Heart right ventricle (tissue), 16 donors: ENCODE results near the gene ABTB1. TPM values are rescaled to one million over a fixed set of nuclear protein-coding genes. Genes with fewer than 3 reads are reported as not detected.

Source experiments
- ATAC-seq, 8 donors: fragments of 200-7000 bp; cut with Tn5 transposase; one replicate each; pipeline ENCODE4 v1.9.1; 2020; ENCODE audit warnings: mild to moderate bottlenecking in 8 of 8, moderate library complexity in 8 of 8, moderate number of reproducible peaks in 1 of 8
- DNase-seq, 2 donors: peaks; one replicate each; pipeline ENCODE4 v3.0.0-alpha.2; 2020
- H3K27ac ChIP-seq, 10 donors: fragments of 200-600 bp; sonication (generic) in 2 of 10; one replicate each; pipeline versions ENCODE4 v1.5.0 to v1.8.0; 2020 to 2022; ENCODE audit warnings: mild to moderate bottlenecking in 3 of 10
- H3K27me3 ChIP-seq, 7 donors: fragments of 200-600 bp; one replicate each; pipeline ENCODE4 v1.8.0; 2021 to 2022; ENCODE audit warnings: mild to moderate bottlenecking in 2 of 7
- H3K36me3 ChIP-seq, 9 donors: fragments of 200-600 bp; sonication (generic) in 1 of 9; one replicate each; pipeline versions ENCODE4 v1.5.0 to v1.8.0; 2020 to 2022; ENCODE audit warnings: mild to moderate bottlenecking in 2 of 9
- H3K4me1 ChIP-seq, 9 donors: fragments of 200-600 bp; sonication (generic) in 1 of 9; one replicate each; pipeline versions ENCODE4 v1.5.0 to v1.8.0; 2020 to 2022; ENCODE audit warnings: mild to moderate bottlenecking in 4 of 9
- H3K4me3 ChIP-seq, 10 donors: fragments of 200-600 bp; sonication (generic) in 2 of 10; one replicate each; pipeline versions ENCODE4 v1.5.0 to v1.8.0; 2020 to 2022; ENCODE audit warnings: mild to moderate bottlenecking in 7 of 10, moderate library complexity in 2 of 10
- H3K9me3 ChIP-seq, 11 donors: fragments of 200-600 bp in 10 of 11; sonication (generic) in 2 of 11; one replicate each; pipeline versions ENCODE4 v1.5.0 to v1.8.0; 2013 to 2022; ENCODE audit warnings: mild to moderate bottlenecking in 2 of 11, control low read depth in 1 of 11, moderate library complexity in 1 of 11
- CTCF ChIP-seq, 9 donors: fragments of 200-600 bp; sonication (generic) in 2 of 9; IDR thresholded peaks; one replicate each; pipeline versions ENCODE4 v1.5.0 to v1.8.0; 2021 to 2022; ENCODE audit warnings: antibody characterized with exemption in 9 of 9, mild to moderate bottlenecking in 5 of 9, moderate library complexity in 1 of 9
- WGBS, 2 donors: extraction: QIAGEN DNeasy Blood & Tissue Kit; methylation state at CpG; one replicate each; pipeline ENCODE4 v1.1.7; 2013; ENCODE audit warnings: inconsistent platforms in 1 of 2; 5-methylcytosine and 5-hydroxymethylcytosine counted together
- intact Hi-C, 10 donors: fragments of 100-400 bp; cut with DNase I; formaldehyde crosslinking; loops; one replicate each; pipeline versions ENCODE4 v1.11.1 to v1.14.2; 2022
- polyA plus RNA-seq, 2 donors: library from polyadenylated mRNA; stranded (reverse); fragments of 200-250 nt; gene quantifications; one replicate each; pipeline ENCODE4 v1.2.3, GENCODE V29; 2013
- total RNA-seq, 10 donors: library from RNA; stranded (reverse); fragmentation: NEBNext Ultra II Directional in 3 of 10; extraction: Animal tissue kit (Norgen Biotek cat#: 25700) in 3 of 10; gene quantifications; one replicate each; pipeline versions ENCODE4 v1.2.1 to v1.2.4, GENCODE V29; 2021 to 2023
- donor health status: Arrhythmogenic right ventricular cardiomyopathy.
- donor health status: ischemic (EF 13 %, LVEDD 7.1; RV severe dilation, severe dysfunction).
- donor health status: healthy with polysubstance abuse.
- donor health status: DM: no; HTN: yes; CAD: no.
- donor health status: DM: no; HTN: no; CAD: no.
- donor health status: ischemic (EF 25% LVEDD 6.9; RV normal size, moderate dysfunction).
- donor health status: ischemic (EF 25% LVEDD 5.7; RV mildly dilated, moderate dysfunction).
- donor health status: healthy.
- donor health status: DM: yes; HTN: yes; CAD: no.
- donor health status: Ischemic cardiomyopathy.
- donor health status: ischemic (EF 35%, LVEDD 5.7; RV mildly dilated, moderate dysfunction).
- donor health status: nonischemic (EF 11% LVEDD 7.7; RV severe dilation, severe dysfunction).
- donor health status: DM: yes; HTN: yes; CAD: no.
- donor health status: PGD.
- donor health status: ischemic (EF 29% LVEDD 5.4; RV normal size, mild dysfunction).
- donor health status: nonischemic (EF 23%, LVEDD 6.1; RV moderate dilation, normal function).

Gene ABTB1
- total and polyA plus RNA-seq, 12 donors = 19.6 to 56.3 (median 24.7) TPM

- Histone ChIP-seq H3K4me3 (no peak overlapping the region), H3K4me1 (peaks cover 0 to 10% (median 0%) of the 10 kb centered on the region in 9 donors), H3K27me3 (no peaks in the 10 kb centered on the region), H3K27ac (no peak overlapping the region), H3K36me3 (no peaks in the 10 kb centered on the region), H3K9me3 (no peaks in the 10 kb centered on the region)
- intact Hi-C loops = no loop called here
- DNase-seq = no peak
- TF ChIP-seq CTCF (IDR thresholded peaks at IDR 0.05) = no peak
- no peak for ATAC-seq
- 91 to 96% methylated on average over 3 of the region's 3 CpGs for WGBS, 2 donors
Measured at GRCh38 chr3:127665586-127665985, 7.2 kb upstream of the ABTB1 start.

GRCh38 chr3:127666676-127667075 lies 6.1 kb upstream of the ABTB1 start:
- 83 to 89% methylated on average over 2 of the region's 2 CpGs for WGBS, 2 donors
- no peak for ATAC-seq
- H3K36me3 ChIP-seq = no peaks in the 10 kb centered on the region

GRCh38 chr3:127667119-127667681 lies 5.6 kb upstream of the ABTB1 start:
- H3K9me3 ChIP-seq = no peaks in the 10 kb centered on the region
- peaks cover 0 to 10% (median 7%) of the 10 kb centered on the region in 9 donors for H3K4me1 ChIP-seq
- no peak for TF ChIP-seq CTCF (IDR thresholded peaks at IDR 0.05)
- no peak overlapping the region for H3K27ac ChIP-seq
- H3K27me3 ChIP-seq = no peaks in the 10 kb centered on the region
- no peaks in the 10 kb centered on the region for H3K36me3 ChIP-seq
- no peak for ATAC-seq
- WGBS, 2 donors = 93% methylated on average over 6 of the region's 6 CpGs
- no peak for DNase-seq
- intact Hi-C loops = no loop called here
- H3K4me3 ChIP-seq = no peak overlapping the region

More at GRCh38 chr3:127666676-127667075, 6.1 kb upstream of the ABTB1 start:
- TF ChIP-seq CTCF (IDR thresholded peaks at IDR 0.05) = no peak
- no peaks in the 10 kb centered on the region for H3K27me3 ChIP-seq
- H3K9me3 ChIP-seq = no peaks in the 10 kb centered on the region
- intact Hi-C loops = no loop called here
- no peak overlapping the region for H3K4me3 ChIP-seq
- no peak overlapping the region for H3K27ac ChIP-seq
- DNase-seq = no peak
- peaks cover 0 to 5% (median 3%) of the 10 kb centered on the region in 9 donors for H3K4me1 ChIP-seq

- Histone ChIP-seq H3K27me3 (no peaks in the 10 kb centered on the region), H3K4me1 (peaks cover 6 to 20% (median 15%) of the 10 kb centered on the region in 9 donors), H3K4me3 (no peak overlapping the region), H3K36me3 (no peaks in the 10 kb centered on the region), H3K27ac (no peak overlapping the region), H3K9me3 (no peaks in the 10 kb centered on the region)
- DNase-seq (no peak), ATAC-seq (no peak)
- intact Hi-C loops = no loop called here
- no peak for TF ChIP-seq CTCF (IDR thresholded peaks at IDR 0.05)
- WGBS, 2 donors = 93 to 95% methylated on average over 7 of the region's 7 CpGs
Measured at GRCh38 chr3:127668906-127669305, 3.8 kb upstream of the ABTB1 start.
